KMS-11 (cell line): ENCODE results near the gene TRIM33.

Experiments
- H2AFZ ChIP-seq: fragments of 200-600 bp; sonication (generic); 2 replicates; pipeline ENCODE4 v1.6.1; 2016; ENCODE audit warnings: antibody characterized with exemption, mixed run types, low read depth
- H3K27ac ChIP-seq: fragments of 200-600 bp; sonication (generic); 2 replicates; pipeline ENCODE4 v1.6.1; 2016; ENCODE audit warnings: mild to moderate bottlenecking, mixed run types
- H3K27me3 ChIP-seq: fragments of 200-600 bp; sonication (generic); 2 replicates; pipeline ENCODE4 v1.6.1; 2017; ENCODE audit warnings: mild to moderate bottlenecking, low read depth, mixed run types, moderate library complexity; ENCODE audit not compliant: insufficient read depth
- H3K36me3 ChIP-seq: fragments of 200-600 bp; sonication (generic); 2 replicates; pipeline ENCODE4 v1.6.1; 2017; ENCODE audit warnings: mild to moderate bottlenecking, mixed run types; ENCODE audit not compliant: insufficient read depth
- H3K4me1 ChIP-seq: fragments of 200-600 bp; sonication (generic); 2 replicates; pipeline ENCODE4 v1.6.1; 2016; ENCODE audit warnings: mild to moderate bottlenecking, low read depth, mixed run types; ENCODE audit not compliant: poor library complexity, severe bottlenecking
- H3K4me2 ChIP-seq: fragments of 200-600 bp; sonication (generic); 2 replicates; pipeline ENCODE4 v1.7.0; 2016; ENCODE audit warnings: mild to moderate bottlenecking, mixed run types
- H3K4me3 ChIP-seq: fragments of 200-600 bp; sonication (generic); IDR thresholded peaks from 2 replicates; pipeline ENCODE4 v1.6.1; 2017; ENCODE audit warnings: low read depth, low read length, mixed read lengths; ENCODE audit not compliant: insufficient read depth
- H3K79me2 ChIP-seq: fragments of 200-600 bp; sonication (generic); 2 replicates; pipeline ENCODE4 v1.6.1; 2016; ENCODE audit warnings: low read depth, mixed run types; ENCODE audit not compliant: insufficient read depth
- H3K9ac ChIP-seq: fragments of 200-600 bp; sonication (generic); 2 replicates; pipeline ENCODE4 v1.6.1; 2016; ENCODE audit warnings: mild to moderate bottlenecking, mixed run types
- H4K20me1 ChIP-seq: fragments of 200-600 bp; sonication (generic); 2 replicates; pipeline ENCODE4 v1.6.1; 2016; ENCODE audit warnings: mild to moderate bottlenecking, mixed run types; ENCODE audit not compliant: insufficient read depth
- TF ChIP-seq, protein P1 (sequence below): fragments of 200-600 bp; sonication (generic); conservative IDR thresholded peaks from 2 replicates; pipeline ENCODE4 v1.6.1; 2017; ENCODE audit warnings: low read depth, mild to moderate bottlenecking, antibody characterized with exemption, low read length, moderate library complexity, mixed read lengths

TRIM33 gene

DNA sequence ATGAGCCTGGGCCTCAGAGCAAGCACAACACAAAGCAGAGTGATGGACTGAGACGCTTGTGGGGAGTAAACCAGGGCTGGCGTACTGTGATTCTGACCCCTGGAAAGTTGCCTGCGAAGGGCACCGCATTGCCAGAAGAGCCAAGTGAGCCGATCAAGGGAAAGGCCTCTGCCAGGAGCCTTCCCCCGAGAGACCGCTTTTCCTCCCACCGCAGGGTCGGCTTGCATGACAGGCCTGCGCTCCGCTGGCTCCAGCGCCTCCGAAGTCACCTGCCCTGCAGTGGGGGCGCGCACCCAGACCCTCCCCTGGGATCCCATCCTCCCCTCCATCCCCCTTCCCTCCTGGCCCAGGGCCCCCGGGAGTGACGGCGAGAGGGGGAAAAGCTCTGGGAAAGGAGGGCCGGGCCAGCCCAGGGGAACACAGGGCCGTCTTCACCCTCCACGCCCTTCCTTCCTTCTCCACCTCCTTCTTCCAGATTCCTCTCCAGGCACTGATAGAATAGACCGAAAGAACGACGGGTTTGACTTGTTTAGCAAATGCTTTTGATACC lies 165.0 kb downstream of the TRIM33 start:
- H3K27ac ChIP-seq: no peak overlapping the region
- TF ChIP-seq, protein P1, sequence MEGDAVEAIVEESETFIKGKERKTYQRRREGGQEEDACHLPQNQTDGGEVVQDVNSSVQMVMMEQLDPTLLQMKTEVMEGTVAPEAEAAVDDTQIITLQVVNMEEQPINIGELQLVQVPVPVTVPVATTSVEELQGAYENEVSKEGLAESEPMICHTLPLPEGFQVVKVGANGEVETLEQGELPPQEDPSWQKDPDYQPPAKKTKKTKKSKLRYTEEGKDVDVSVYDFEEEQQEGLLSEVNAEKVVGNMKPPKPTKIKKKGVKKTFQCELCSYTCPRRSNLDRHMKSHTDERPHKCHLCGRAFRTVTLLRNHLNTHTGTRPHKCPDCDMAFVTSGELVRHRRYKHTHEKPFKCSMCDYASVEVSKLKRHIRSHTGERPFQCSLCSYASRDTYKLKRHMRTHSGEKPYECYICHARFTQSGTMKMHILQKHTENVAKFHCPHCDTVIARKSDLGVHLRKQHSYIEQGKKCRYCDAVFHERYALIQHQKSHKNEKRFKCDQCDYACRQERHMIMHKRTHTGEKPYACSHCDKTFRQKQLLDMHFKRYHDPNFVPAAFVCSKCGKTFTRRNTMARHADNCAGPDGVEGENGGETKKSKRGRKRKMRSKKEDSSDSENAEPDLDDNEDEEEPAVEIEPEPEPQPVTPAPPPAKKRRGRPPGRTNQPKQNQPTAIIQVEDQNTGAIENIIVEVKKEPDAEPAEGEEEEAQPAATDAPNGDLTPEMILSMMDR: no peak

GRCh38 chr1:114344656-114345055 lies 166.3 kb downstream of the TRIM33 start:
- Histone ChIP-seq H3K27ac (no peak overlapping the region), H4K20me1 (no peaks in the 10 kb centered on the region), H3K9ac (no peak overlapping the region), H2AFZ (no peak overlapping the region), H3K36me3 (no peaks in the 10 kb centered on the region), H3K4me3 (no peak overlapping the region), H3K4me2 (no peak overlapping the region), H3K79me2 (no peaks in the 10 kb centered on the region), H3K27me3 (no peaks in the 10 kb centered on the region), H3K4me1 (no peaks in the 10 kb centered on the region)
- TF ChIP-seq, protein P1: no peak

More for the DNA sequence above, 165.0 kb downstream of the TRIM33 start:
- no peak overlapping the region for H3K4me3 ChIP-seq
- H2AFZ ChIP-seq: peak overlapping the region; percentile 90
- no peak overlapping the region for H3K9ac ChIP-seq
- H3K79me2 ChIP-seq: no peaks in the 10 kb centered on the region
- no peaks in the 10 kb centered on the region for H3K4me1 ChIP-seq
- peak overlapping the region; percentile 54; the same call in 1 of the 2 replicates for H3K4me2 ChIP-seq
- H4K20me1 ChIP-seq: no peaks in the 10 kb centered on the region
- H3K27me3 ChIP-seq: no peaks in the 10 kb centered on the region
- no peaks in the 10 kb centered on the region for H3K36me3 ChIP-seq
